Measurements from ENCODE around the gene C5orf24.

The C5orf24 gene

DNA sequence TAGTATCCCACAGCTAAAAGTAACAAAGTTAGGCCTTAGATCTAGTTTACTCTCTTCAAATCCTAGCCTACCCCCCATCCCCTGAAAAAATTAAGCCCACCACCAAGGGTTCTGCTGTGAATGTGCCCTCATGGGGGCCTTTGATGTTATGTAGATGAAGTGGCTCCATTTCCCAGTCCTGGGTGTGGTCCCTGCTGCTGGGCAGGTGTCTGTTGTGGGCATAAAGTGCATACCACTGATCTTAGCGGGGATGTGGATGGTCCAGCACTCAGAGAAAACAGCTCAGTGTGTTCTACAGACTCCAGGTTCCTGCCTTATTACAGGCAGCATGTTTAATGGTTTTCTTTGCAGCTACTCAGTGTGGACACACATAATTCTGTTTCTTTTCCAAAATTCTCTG lies 61.0 kb downstream of the C5orf24 start:
- no peak for DNase-seq (ENCODE audit: low read depth in 2 of 2)

Data from stimulated activated CD8-positive, alpha-beta memory T cell treated with anti-CD3 and anti-CD28 coated beads, Interleukin-7, amount 100 ng/mL, for 4 hours (primary cell).